Tibial nerve (tissue), 3 donors: ENCODE results near the gene TEAD2.

ENCODE experiments used
- POLR2A ChIP-seq, 2 donors: fragments of 450-650 bp; IDR thresholded peaks; one replicate each; pipeline ENCODE4 v1.6.1; 2017; ENCODE audit warnings: antibody characterized with exemption in 2 of 2, mild to moderate bottlenecking in 2 of 2, moderate library complexity in 2 of 2
- TF ChIP-seq, protein P1 (sequence below), 5 experiments: fragments of 200-600 bp in 3 of 5; fragments of 450-650 bp in 2 of 5; sonication (generic) in 3 of 5; IDR thresholded peaks; one replicate each; pipeline ENCODE4 v1.5.1; 2016 to 2019; ENCODE audit warnings: antibody characterized with exemption in 5 of 5, mild to moderate bottlenecking in 3 of 5, moderate library complexity in 2 of 5

DNA sequence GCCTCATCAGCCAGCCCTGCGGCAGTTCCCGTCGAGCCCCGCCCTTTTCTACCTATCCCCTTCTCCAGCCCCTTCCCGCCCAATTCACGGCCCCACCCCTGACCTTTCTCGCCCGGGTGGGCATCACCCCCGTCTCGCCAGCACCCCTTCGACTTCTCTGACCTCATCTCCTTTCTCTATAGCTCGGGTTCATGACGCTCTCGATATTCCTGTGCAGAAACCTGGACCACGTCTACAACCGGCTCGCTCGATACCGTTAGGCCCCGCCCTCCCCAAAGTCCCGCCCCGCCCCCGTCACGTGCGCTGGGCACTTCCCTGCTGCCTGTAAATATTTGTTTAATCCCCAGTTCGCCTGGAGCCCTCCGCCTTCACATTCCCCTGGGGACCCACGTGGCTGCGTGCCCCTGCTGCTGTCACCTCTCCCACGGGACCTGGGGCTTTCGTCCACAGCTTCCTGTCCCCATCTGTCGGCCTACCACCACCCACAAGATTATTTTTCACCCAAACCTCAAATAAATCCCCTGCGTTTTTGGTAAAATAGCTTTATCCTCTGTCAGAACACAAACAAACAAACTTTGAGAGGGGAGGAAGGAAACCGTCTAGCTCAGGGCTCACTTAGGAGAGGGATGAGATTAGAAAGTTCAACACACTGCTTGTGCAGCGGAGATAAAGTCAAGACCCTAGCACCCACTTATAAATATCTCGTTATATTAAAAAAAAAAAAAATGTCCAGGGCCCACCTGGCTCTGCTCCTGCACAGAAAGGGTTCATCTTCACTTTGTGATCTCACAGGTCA lies 21.9 kb downstream of the TEAD2 start:
- TF ChIP-seq, protein P1, sequence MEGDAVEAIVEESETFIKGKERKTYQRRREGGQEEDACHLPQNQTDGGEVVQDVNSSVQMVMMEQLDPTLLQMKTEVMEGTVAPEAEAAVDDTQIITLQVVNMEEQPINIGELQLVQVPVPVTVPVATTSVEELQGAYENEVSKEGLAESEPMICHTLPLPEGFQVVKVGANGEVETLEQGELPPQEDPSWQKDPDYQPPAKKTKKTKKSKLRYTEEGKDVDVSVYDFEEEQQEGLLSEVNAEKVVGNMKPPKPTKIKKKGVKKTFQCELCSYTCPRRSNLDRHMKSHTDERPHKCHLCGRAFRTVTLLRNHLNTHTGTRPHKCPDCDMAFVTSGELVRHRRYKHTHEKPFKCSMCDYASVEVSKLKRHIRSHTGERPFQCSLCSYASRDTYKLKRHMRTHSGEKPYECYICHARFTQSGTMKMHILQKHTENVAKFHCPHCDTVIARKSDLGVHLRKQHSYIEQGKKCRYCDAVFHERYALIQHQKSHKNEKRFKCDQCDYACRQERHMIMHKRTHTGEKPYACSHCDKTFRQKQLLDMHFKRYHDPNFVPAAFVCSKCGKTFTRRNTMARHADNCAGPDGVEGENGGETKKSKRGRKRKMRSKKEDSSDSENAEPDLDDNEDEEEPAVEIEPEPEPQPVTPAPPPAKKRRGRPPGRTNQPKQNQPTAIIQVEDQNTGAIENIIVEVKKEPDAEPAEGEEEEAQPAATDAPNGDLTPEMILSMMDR (IDR thresholded peaks at IDR 0.05), result no peak
- no peak for TF ChIP-seq POLR2A (IDR thresholded peaks at IDR 0.05)
